ENCODE measurements around the gene PTPRN2.
"Not testable (repeated sequence)": the region's sequence is repeated elsewhere in the genome, so short reads cannot be mapped to it uniquely, and the experiment has no call there.

The PTPRN2 gene

DNA sequence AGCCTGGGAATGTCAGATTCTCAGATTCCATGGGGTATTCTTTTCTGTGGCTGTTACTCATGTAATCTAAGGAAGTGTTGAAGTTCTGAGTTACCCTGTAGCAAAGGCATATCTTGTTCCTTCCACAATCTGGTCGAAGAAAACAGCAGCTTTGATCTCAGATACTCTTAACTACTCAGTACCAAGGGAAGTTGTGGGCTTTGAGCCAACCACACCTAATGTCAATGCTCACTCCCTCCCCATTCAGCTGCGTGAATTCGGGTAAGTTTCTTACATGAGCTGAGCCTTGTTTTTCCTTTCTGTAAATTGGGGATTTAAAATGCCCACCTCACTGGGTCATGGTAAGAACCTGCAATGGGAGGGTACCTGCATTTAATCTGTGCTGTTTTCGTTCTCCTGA, 52.5 kb downstream of the PTPRN2 start:
- DNase-seq: no peak
- no peaks in the 10 kb centered on the region for H3K36me3 Mint-ChIP-seq (ENCODE audit: insufficient read depth)
- peaks cover 3% of the 10 kb centered on the region in 2 donors for H3K4me1 Mint-ChIP-seq (ENCODE audit: low read depth in 2 of 2)
- H3K4me3 Mint-ChIP-seq: no peak overlapping the region
- H3K9me3 Mint-ChIP-seq: peaks cover 0 to 6% of the 10 kb centered on the region in 2 donors
- ATAC-seq (replicated peaks): no peak
- peaks cover 0 to 47% of the 10 kb centered on the region in 2 donors for H3K27me3 Mint-ChIP-seq
- H3K27ac Mint-ChIP-seq: no peak overlapping the region

DNA sequence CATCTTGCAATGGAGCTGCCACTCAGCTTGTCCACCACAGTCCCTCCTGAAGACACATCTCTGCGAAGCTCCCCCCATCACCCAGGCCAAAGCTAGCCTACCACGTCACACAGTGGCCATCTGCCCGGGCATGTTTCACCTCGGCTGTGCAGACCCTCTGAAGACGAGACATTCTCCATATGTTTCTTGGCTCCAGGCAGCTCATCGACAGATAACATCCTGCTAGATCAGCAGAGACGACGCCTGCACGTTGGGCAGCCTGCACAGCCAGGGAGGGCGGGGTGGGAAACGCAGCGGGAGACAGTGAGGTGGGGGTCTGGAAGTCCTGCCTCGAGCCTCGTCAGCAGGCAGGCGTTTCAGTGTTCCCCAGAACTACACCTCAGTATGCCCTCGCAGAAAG, 53.0 kb downstream of the PTPRN2 start:
- Mint-ChIP-seq H3K36me3 (ENCODE audit: insufficient read depth) (no peaks in the 10 kb centered on the region), H3K4me1 (ENCODE audit: low read depth in 2 of 2) (peaks cover 3% of the 10 kb centered on the region in 2 donors), H3K4me3 (no peak overlapping the region), H3K27ac (no peak overlapping the region), H3K9me3 (peaks cover 0 to 6% of the 10 kb centered on the region in 2 donors), H3K27me3 (peaks cover 0 to 52% of the 10 kb centered on the region in 2 donors)
- ATAC-seq (replicated peaks) (no peak), DNase-seq (no peak)

DNA sequence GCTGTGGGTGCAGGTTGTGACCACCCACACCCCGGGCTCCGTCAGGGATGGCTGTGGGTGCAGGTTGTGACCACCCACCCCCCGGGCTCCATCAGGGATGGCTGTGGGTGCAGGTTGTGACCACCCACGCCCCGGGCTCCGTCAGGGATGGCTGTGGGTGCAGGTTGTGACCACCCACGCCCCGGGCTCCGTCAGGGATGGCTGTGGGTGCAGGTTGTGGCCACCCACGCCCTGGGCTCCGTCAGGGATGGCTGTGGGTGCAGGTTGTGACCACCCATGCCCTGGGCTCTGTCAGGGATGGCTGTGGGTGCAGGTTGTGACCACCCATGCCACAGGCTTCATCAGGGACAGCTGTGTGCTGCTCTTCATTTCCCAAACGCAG, 53.5 kb downstream of the PTPRN2 start:
- not testable (repeated sequence) for H3K9me3 Mint-ChIP-seq; H3K4me1 Mint-ChIP-seq (ENCODE audit: low read depth in 2 of 2); ATAC-seq (replicated peaks); H3K4me3 Mint-ChIP-seq; H3K27ac Mint-ChIP-seq; H3K36me3 Mint-ChIP-seq (ENCODE audit: insufficient read depth); DNase-seq
- H3K27me3 Mint-ChIP-seq: peaks cover 0 to 56% of the 10 kb centered on the region in 2 donors

DNA sequence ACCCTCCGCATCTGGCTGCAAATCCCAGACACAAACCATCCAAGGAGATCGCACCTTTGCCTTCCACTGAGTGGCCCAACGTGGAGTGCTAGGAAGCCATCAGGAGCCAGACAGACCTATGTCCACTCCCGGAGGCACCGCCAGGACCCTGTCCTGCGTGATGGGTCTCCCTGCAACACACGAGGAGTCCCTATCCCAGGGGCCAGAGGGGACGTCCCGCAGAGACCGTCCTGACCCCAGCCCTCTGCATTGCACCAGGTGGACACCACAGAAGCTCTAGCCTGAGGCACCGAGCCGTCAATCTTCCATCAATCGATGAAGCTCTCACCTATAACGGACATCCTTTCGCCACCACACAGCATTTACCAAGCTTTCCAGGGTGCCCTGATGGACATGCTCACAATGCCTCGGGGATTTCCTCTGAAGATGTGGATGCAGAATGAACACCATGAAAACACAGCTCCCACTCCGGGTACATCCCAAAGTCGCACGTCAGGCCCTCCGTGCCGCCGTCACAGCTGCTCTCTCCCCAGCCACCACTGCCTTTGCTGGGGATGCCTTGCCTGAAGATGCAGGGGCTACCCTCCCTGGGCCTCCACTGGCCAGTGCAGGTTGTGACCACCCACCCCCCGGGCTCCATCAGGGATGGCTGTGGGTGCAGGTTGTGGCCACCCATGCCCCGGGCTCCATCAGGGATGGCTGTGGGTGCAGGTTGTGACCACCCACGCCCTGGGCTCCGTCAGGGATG, 54.1 kb downstream of the PTPRN2 start:
- Mint-ChIP-seq H3K27me3 (peaks cover 0 to 59% of the 10 kb centered on the region in 2 donors), H3K27ac (no peak overlapping the region), H3K9me3 (peaks cover 0 to 6% of the 10 kb centered on the region in 2 donors), H3K4me1 (ENCODE audit: low read depth in 2 of 2) (peaks cover 3% of the 10 kb centered on the region in 2 donors), H3K4me3 (no peak overlapping the region), H3K36me3 (ENCODE audit: insufficient read depth) (no peaks in the 10 kb centered on the region)
- no peak for DNase-seq
- no peak for ATAC-seq (replicated peaks)

GRCh38 chr7:158532093-158532627, 55.5 kb downstream of the PTPRN2 start:
- no peak overlapping the region for H3K27ac Mint-ChIP-seq
- H3K4me1 Mint-ChIP-seq (ENCODE audit: low read depth in 2 of 2): peaks cover 3% of the 10 kb centered on the region in 2 donors
- ATAC-seq (replicated peaks) (no peak), DNase-seq (no peak)
- H3K4me3 Mint-ChIP-seq: no peak overlapping the region
- H3K9me3 Mint-ChIP-seq: peaks cover 0 to 6% of the 10 kb centered on the region in 2 donors
- peaks cover 0 to 60% of the 10 kb centered on the region in 2 donors for H3K27me3 Mint-ChIP-seq
- H3K36me3 Mint-ChIP-seq (ENCODE audit: insufficient read depth): no peaks in the 10 kb centered on the region

- Mint-ChIP-seq H3K9me3 (peaks cover 0 to 6% of the 10 kb centered on the region in 2 donors), H3K27me3 (peaks cover 0 to 58% of the 10 kb centered on the region in 2 donors), H3K4me1 (ENCODE audit: low read depth in 2 of 2) (peaks cover 3% of the 10 kb centered on the region in 2 donors), H3K36me3 (ENCODE audit: insufficient read depth) (no peaks in the 10 kb centered on the region), H3K4me3 (no peak overlapping the region), H3K27ac (no peak overlapping the region)
- no peak for DNase-seq
- ATAC-seq (replicated peaks): no peak
These were observed 56.0 kb downstream of the PTPRN2 start for GRCh38 chr7:158531661-158532060.

DNA sequence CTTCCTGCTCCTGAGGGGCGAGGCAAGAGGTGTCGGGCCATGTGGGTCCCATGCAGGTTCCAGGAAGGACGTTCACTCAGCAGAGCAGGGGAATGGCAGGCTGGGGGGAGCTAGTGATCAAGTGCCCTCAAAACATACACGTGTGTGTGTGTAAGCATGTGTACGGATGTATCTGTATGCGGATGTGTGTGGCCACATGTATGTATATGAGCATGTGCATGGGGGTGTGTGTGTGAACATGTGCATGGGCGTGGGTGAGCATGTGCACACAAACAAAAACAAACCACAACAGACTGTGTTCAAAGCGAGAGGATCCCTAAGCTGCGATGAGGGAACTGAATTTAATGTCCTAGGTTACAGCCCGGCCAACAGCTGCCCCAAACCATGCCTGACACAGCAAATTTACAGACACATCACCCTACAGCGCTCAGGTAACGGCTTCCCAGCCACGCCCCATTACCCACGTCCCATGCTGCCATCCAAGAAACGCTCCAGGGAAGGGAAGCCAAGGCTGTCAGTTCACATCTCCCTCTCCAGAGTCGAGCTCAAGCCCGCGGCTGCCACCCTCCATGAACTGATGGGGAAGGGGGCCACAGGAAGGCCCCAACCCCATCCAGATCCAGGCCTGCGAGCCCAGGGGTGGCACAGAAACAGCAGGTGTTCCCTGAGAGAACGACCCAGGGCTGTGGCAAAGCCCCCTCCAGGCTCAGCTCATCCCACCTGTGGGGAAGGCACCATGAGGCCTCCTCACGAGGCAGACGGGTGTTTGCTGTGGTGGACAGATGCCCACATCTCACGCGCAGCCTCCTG, 56.6 kb downstream of the PTPRN2 start:
- H3K27ac Mint-ChIP-seq: no peak overlapping the region
- H3K27me3 Mint-ChIP-seq: peaks cover under 1 to 54% of the 10 kb centered on the region in 2 donors

GRCh38 chr7:158529181-158530096, 58.2 kb downstream of the PTPRN2 start:
- H3K36me3 Mint-ChIP-seq (ENCODE audit: insufficient read depth): peaks cover 4% of the 10 kb centered on the region
- no peak for DNase-seq
- peak overlapping the region in 1 of 2 donors; percentile 35 for H3K27ac Mint-ChIP-seq
- H3K4me1 Mint-ChIP-seq (ENCODE audit: low read depth in 2 of 2): peaks cover 3% of the 10 kb centered on the region in 2 donors
- H3K9me3 Mint-ChIP-seq: no peaks in the 10 kb centered on the region
- ATAC-seq (replicated peaks): no peak
- peaks cover 5 to 53% of the 10 kb centered on the region in 2 donors for H3K27me3 Mint-ChIP-seq
- no peak overlapping the region for H3K4me3 Mint-ChIP-seq

More for the DNA sequence above, 56.6 kb downstream of the PTPRN2 start:
- no peaks in the 10 kb centered on the region for H3K9me3 Mint-ChIP-seq
- H3K36me3 Mint-ChIP-seq (ENCODE audit: insufficient read depth): no peaks in the 10 kb centered on the region
- no peak for DNase-seq
- no peak for ATAC-seq (replicated peaks)
- H3K4me3 Mint-ChIP-seq: no peak overlapping the region
- H3K4me1 Mint-ChIP-seq (ENCODE audit: low read depth in 2 of 2): peaks cover 3% of the 10 kb centered on the region in 2 donors

DNA sequence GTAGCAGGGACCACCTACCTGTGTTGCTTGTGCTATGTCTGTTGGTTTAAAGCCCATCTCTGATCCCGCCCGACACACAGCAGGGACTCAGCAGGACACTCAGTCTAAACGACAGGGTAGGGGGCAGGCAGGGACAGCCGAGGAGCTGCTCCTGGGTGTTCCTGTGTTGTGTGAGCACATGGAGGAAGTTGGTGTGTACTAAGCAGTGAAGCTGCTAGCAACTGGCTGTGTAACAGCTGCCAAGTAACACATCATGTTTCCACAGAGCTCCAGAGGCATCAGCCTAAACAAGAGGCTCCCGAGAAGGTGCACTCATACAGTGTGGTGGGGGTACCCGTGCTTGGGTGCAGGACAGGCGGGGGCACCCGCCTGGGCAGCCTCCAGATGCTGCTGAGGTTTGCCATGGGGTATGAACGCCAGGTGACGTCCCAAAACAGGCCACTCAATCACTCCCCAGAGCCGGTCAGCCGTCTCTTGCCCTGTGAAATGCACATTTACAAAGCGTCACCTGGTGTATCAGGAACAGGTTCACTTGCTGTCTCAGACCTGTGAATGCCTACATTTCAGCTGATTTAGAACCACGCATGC, 59.6 kb downstream of the PTPRN2 start:
- peaks cover 3% of the 10 kb centered on the region in 2 donors for H3K4me1 Mint-ChIP-seq (ENCODE audit: low read depth in 2 of 2)
- H3K9me3 Mint-ChIP-seq: no peaks in the 10 kb centered on the region
- peaks cover 5 to 46% of the 10 kb centered on the region in 2 donors for H3K27me3 Mint-ChIP-seq
- no peak for ATAC-seq (replicated peaks)
- H3K4me3 Mint-ChIP-seq: no peak overlapping the region
- no peak overlapping the region for H3K27ac Mint-ChIP-seq
- peaks cover 4% of the 10 kb centered on the region for H3K36me3 Mint-ChIP-seq (ENCODE audit: insufficient read depth)
- no peak for DNase-seq

DNA sequence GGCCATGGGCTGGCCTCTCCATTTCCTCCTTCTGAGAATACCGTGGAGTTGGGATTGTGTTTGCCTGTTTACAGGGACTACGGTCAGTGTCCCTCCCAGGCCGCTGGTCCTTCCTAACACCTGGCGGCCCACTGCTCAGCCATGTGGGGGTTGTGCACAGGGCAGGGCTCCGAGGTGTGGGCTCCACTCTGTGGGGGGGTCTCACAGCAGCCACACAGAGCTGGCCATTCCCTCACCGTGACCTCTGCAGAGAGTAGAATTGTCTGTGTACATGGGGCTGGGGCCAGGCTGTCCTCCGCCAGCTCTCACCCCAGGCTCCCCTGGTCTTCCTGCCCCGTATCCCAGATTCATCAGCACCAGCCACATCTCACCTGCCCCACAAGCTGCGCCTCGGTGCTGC, 60.1 kb downstream of the PTPRN2 start:
- peaks cover 5 to 40% of the 10 kb centered on the region in 2 donors for H3K27me3 Mint-ChIP-seq
- peaks cover 0 to 3% of the 10 kb centered on the region in 2 donors for H3K4me1 Mint-ChIP-seq (ENCODE audit: low read depth in 2 of 2)
- ATAC-seq (replicated peaks) (no peak), DNase-seq (no peak)
- H3K4me3 Mint-ChIP-seq: no peak overlapping the region
- H3K27ac Mint-ChIP-seq: no peak overlapping the region
- H3K9me3 Mint-ChIP-seq: no peaks in the 10 kb centered on the region
- peaks cover 4% of the 10 kb centered on the region for H3K36me3 Mint-ChIP-seq (ENCODE audit: insufficient read depth)

- peaks cover 5 to 38% of the 10 kb centered on the region in 2 donors for H3K27me3 Mint-ChIP-seq
- no peak overlapping the region for H3K27ac Mint-ChIP-seq
- no peak for DNase-seq
- ATAC-seq (replicated peaks): no peak
- no peak overlapping the region for H3K4me3 Mint-ChIP-seq
- H3K4me1 Mint-ChIP-seq (ENCODE audit: low read depth in 2 of 2): peaks cover 0 to 3% of the 10 kb centered on the region in 2 donors
- no peaks in the 10 kb centered on the region for H3K9me3 Mint-ChIP-seq
- H3K36me3 Mint-ChIP-seq (ENCODE audit: insufficient read depth): peaks cover 4% of the 10 kb centered on the region
These were observed 60.6 kb downstream of the PTPRN2 start for GRCh38 chr7:158527038-158527437.

DNA sequence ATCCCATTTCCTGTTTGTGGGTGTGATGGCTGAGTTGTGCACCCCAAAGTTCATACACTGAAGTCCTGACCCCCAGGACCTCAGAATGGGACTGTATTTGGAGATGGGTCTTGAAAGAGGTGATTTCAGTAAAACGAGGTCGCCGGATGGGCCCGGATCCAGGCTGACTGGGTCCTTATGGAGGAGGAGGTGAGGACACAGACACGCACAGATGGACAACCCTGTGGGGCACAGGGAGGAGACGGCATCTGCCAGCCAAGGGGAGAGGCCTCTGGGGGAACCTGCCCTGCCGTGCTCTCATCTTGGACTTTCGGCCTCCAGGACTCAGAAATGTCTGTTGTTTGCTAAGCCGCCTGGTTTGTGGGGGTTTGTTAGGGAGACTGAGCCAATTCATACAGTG, 61.1 kb downstream of the PTPRN2 start:
- no peaks in the 10 kb centered on the region for H3K9me3 Mint-ChIP-seq
- no peak overlapping the region for H3K4me3 Mint-ChIP-seq
- H3K4me1 Mint-ChIP-seq (ENCODE audit: low read depth in 2 of 2): peaks cover 0 to 3% of the 10 kb centered on the region in 2 donors
- H3K27me3 Mint-ChIP-seq: peaks cover 5 to 38% of the 10 kb centered on the region in 2 donors
- H3K27ac Mint-ChIP-seq: no peak overlapping the region
- peaks cover 4% of the 10 kb centered on the region for H3K36me3 Mint-ChIP-seq (ENCODE audit: insufficient read depth)
- DNase-seq: no peak
- ATAC-seq (replicated peaks): no peak

Data from effector memory CD8-positive, alpha-beta T cell (primary cell).